ENCODE data around the gene ABCA7.

DNA sequence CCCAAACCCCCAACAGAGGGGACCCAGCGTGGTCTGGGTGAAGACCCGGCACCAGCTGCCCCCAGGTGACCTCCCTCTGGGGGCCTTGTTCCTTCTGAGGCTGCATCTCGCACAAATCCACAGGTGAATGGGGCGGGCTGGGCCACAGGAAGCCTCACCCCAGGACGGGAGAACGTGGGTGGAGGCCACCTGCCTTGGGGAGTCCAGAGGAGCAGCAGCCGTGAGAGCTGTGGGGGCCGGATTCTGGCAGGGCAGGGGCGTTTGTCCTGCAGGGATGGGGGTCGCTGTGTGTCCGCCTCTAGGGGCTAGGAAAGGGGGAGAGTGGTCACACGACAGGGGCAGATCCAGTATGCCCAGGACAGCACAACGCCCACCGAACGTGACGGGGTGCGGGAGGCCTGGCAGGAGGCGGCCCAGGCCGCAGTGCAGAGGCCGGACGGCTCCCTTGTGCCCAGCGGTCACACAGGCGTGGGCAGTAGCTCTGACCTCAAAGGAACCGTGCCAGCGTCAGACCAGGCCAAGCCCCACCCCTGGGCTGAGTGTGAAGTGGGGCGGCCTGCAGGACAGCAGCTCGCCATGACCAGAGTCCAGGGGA, 48.6 kb downstream of the ABCA7 start:
- TF ChIP-seq, protein P1, sequence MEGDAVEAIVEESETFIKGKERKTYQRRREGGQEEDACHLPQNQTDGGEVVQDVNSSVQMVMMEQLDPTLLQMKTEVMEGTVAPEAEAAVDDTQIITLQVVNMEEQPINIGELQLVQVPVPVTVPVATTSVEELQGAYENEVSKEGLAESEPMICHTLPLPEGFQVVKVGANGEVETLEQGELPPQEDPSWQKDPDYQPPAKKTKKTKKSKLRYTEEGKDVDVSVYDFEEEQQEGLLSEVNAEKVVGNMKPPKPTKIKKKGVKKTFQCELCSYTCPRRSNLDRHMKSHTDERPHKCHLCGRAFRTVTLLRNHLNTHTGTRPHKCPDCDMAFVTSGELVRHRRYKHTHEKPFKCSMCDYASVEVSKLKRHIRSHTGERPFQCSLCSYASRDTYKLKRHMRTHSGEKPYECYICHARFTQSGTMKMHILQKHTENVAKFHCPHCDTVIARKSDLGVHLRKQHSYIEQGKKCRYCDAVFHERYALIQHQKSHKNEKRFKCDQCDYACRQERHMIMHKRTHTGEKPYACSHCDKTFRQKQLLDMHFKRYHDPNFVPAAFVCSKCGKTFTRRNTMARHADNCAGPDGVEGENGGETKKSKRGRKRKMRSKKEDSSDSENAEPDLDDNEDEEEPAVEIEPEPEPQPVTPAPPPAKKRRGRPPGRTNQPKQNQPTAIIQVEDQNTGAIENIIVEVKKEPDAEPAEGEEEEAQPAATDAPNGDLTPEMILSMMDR (IDR thresholded peaks at IDR 0.05; ENCODE audit: low read length), result no peak
- TF ChIP-seq EZH2 (optimal IDR thresholded peaks at IDR 0.05; ENCODE audit: low read depth, low read length), result no peak
